HG03439 (cell line): ENCODE data around the gene NUMA1.
A peak's percentile ranks its signal among the peaks of the same experiment; 100 is the strongest.

Experiments
- ATAC-seq: cut with Tn5 transposase; IDR thresholded peaks from one replicate; pipeline ENCODE4 v1.9.1; 2021; ENCODE audit warnings: mild to moderate bottlenecking, moderate library complexity; ENCODE audit not compliant: unreplicated experiment

Gene NUMA1

DNA sequence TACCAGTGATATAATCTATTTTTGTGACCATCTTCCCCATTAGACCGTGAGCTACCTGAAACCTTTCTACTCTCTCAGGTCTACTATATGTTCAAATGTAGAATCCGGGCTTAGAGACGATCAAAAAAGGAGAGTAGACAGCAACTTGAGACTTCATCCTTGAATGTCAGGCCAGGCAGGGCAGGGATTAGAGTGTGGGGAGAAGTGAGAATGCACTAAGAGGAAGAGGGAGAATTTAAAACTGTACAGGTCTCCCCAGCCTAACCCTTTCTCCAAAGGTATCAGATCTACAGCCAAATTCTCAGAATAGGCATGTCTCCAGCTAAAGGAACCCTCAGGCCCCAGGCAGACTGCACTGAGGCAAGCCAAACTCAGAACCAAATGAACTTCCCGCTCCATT lies 21.8 kb upstream of the NUMA1 start:
- ATAC-seq, result no peak

DNA sequence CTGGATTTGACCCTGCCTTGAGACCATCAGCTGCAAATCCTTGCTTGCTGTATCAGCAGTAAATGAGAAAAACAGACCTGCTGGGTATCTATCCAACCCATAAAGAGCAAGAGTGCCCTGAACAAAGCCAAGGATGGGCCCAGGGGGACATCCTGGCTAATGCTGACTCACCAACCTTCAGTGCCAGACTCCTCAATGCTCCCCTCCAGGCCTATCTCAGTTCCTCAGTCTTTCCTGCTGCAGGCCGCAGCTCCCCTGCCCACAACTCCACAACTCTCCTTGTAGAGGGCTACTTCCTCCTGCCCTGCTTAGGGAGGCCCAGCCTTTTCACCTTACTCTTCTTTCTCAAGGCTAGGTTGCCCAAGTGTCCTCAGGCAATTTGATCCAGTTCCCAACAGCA lies 20.1 kb upstream of the NUMA1 start:
- no peak for ATAC-seq

DNA sequence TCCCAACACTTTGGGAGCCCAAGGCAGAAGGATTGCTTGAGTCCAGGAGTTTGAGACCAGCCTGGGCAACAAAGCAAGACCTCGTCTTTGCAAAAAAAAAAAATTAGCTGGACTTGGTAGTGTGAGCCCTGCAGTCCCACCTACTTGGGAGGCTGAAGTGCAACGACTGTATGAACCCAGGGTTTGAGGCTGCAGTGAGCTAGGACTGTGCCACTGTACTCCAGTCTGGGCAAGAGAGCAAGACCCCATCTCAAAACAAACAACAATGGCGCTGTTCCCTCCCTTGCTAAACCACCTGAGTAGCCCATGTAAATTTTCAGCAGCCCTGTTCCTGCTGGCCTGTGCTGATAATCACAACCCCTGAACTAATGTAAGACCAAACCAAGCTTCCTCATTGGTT lies 19.7 kb upstream of the NUMA1 start:
- no peak for ATAC-seq

DNA sequence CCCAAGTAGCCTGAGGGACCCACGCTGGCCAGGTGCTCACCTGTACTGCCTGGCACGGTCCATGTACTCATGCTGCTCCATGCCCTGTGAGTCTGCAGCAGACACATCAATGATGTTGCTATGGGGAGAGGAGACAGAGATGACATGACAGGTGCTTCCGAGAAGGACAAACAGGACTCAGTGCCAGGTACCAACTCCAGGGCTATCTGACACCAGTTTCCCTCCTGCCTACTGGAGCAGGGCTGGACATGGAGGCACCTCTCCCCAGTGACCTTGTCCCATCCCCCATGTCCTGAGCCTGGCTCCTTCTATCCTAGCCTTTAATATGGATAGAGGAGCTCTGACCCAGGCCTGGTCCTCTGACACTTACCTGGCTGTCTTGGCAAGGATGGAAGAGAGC lies 18.4 kb upstream of the NUMA1 start:
- no peak for ATAC-seq

DNA sequence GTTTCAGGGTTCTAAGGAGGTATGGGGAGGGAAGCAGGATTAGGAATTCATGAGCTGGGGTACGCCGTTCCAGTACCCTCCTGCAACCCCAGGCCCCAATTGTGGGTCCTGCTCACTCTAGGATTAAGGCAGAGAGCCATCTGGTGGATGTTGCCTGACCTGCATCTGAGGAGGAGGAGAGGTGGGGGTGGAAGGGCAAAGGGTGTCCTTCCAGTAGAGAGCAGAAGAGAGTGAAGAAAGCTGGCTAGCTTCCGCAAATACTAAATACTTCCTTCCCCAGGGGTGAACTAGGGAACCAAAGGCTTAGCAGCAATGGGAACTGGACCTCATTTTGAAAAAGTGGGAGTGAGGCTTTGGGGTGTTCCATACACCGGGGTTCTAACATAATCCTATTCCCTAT lies 10.9 kb upstream of the NUMA1 start:
- ATAC-seq, result no peak

- no peak for ATAC-seq
Observed at GRCh38 chr11:72088076-72088808, 7.9 kb upstream of the NUMA1 start.

DNA sequence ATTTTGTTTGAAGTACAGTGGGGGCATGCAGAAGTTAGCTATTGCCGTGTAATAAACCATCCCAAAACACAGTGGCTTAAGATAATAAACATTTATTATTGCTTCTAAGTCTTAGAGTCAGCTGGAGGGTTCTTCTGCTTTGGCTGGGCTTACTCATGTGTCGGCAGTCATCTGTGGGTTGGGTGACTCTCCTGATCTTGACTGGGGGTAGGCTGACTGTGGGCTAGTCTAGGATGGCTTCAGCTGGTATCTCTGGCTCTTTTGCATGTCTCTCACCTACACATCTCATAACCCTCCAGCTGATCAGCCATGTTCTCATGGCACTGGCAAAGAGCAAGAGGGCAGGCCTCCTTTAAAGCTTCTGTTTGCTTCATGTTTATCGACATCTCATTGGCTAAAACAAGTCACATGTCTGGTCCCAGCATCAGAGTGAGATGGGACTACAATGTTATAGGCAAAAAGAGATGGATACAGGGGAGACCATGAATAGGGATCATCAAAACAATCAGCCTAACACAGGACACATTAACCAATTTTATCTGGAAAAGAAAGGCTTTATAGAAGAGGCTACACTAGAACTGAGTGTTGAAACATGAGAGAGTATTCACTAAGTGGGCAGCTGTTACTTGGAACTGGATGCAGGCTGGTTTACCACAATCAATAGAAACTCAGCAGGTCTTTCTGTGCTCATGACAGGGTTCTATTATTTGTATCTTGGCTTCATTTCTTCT lies 5.4 kb upstream of the NUMA1 start:
- no peak for ATAC-seq

GRCh38 chr11:72084965-72085364 lies 4.6 kb upstream of the NUMA1 start:
- ATAC-seq, result no peak

DNA sequence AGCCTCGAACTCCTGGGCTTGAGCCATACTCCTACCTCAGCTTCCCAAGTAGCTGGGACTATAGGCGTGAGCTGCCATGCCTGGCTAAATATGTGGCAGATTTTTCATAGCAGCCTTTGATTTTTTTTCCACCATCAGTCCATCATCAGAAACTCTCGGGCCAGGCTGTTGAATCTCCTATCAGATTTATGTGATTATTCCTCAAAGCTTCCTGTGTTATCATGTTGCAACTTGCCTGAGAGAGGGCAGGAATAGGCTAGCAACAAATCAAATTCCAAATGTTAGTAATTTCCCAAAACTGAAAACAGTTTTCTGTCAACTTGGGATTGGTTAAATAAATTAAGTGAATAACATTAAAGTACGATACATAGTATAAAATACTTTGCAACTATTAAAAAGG lies 3.7 kb upstream of the NUMA1 start:
- no peak for ATAC-seq

- no peak for ATAC-seq
Observed at GRCh38 chr11:72083414-72083813, 3.1 kb upstream of the NUMA1 start.

DNA sequence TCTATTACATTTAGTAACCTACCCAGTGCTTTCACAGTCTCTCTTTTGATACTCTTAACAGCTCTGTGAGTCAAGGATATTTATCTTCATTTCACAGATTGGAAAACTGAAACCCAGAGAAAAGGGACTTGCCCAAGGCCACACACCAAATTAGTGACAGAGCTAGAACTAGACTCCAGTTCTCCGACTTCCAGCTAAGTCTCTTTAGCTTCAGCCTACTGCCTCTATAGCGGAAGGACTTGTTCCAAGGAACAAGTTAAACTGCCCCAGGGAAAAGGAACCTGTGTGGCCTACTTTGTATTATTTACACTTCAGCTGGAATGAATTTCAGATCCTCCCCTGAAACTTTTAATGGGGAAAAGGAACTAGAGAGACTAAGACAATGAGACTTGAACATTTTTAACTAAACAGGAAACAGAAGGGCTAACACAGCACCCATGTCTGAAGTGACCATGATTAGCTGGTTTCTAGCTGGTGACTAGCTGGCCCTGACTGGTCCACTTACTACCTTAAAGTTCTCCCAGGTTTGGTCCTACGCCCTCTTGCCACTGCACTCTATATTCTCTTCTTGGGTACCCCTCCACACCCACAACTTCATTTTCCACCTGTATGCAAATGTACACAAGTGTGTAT lies 1.6 kb upstream of the NUMA1 start:
- no peak for ATAC-seq

- ATAC-seq, result no peak
Observed at GRCh38 chr11:72081184-72081644, 872 bp upstream of the NUMA1 start.

DNA sequence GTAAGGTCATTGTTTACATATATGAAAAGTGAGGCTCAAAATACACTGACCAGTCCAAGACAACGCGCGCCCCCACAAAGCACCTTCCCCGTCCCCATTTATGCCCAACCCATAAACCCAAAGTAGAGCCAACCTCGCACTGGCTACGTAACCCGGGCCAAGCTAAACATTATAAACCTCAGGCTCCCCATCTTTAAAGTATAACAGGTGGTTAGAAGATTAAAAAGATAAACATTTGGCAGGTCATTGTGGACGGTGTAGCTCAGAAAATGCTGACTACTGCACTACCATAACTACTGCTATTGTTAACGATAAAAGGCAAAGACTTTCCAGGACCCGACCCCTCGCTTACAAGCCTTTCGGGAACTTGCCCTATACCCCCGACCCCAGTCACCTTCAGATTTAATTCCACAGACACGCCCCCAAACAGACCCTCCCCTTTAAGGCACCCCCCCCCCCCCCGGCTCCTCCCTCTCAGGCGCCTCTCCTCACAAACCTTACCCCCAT lies 470 bp downstream of the NUMA1 start:
- ATAC-seq, result no peak

DNA sequence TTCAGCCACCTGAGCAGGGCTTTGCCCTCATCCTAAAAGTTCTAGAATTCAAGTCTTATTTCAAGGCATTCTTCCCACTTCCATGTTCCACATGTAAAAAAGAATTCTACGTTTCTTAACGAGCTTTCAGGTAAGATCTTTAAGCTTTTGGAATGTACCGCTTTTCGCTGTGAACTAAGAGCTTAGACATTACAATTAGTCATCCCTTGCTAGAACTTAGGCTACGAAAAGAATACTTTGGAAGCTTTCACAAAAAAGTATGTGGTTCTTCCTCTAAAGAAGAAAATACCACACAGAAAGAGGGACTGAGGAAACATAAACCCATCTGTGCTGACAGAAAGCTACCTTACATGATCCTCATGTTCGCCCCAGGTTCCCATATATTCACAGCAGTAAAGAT lies 1.9 kb downstream of the NUMA1 start:
- no peak for ATAC-seq

DNA sequence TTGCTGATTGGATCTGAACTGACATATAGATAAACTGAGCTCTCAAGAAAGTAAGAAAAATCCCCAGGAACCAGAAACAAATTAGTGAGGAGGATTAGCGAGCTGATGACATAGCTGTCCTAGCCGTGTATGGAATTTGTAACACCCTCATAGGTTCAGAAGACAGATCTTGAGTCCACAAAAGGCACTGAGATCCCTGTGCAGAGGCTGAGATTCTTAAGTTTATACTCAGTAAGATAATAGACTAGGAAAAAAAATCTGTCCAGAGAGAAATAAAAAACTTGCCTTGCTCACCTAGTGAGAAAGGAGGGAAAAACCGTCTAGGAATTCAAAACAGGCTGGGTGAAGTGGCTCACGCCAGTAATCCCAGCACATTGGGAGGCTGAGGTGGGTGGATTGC lies 4.6 kb downstream of the NUMA1 start:
- ATAC-seq, result no peak

DNA sequence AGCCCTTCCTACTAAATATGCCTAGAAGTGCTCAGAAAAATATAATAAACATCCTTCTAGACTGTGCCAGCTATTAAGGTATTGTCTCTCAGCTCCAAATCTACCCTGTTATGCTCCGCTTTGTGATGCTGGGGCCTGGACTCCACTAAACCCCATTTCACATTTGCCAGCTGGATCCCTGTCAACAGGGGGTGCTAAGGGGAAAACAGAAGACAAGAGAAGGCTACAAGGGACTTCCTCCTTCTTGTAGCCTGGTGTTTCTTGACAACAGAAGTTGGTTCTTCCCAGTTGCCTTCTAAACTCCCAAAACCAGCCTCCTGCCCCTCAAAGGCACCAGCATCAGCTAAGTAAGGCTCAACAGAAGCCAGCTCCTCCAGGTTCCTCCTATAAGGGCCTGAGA lies 5.2 kb downstream of the NUMA1 start:
- no peak for ATAC-seq

- ATAC-seq, result no peak
Observed at GRCh38 chr11:72072348-72072747, 8.0 kb downstream of the NUMA1 start.

DNA sequence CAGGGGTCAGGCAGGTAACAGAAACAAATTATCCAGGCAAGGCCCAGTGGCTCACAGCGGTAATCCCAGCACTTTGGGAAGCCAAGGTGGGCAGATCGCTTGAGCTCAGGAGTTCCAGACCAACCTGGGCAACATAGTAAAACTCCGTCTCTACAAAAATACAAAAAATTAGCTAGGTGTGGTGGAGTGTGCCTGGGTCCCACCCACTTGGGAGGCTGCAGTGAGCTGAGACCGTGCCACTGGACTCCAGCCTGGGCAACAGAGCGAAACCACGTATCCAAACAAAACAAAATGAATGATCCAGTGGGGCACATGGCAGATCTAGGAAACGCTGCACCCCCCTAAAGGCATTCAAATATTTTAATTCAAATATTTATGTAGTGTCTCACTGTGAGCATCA lies 9.9 kb downstream of the NUMA1 start:
- ATAC-seq, result no peak

GRCh38 chr11:72069787-72070251 lies 10.5 kb downstream of the NUMA1 start:
- peak; percentile 69 for ATAC-seq

- ATAC-seq, result no peak
Observed at GRCh38 chr11:72069200-72069599, 11.1 kb downstream of the NUMA1 start.

GRCh38 chr11:72067676-72068075 lies 12.7 kb downstream of the NUMA1 start:
- no peak for ATAC-seq

DNA sequence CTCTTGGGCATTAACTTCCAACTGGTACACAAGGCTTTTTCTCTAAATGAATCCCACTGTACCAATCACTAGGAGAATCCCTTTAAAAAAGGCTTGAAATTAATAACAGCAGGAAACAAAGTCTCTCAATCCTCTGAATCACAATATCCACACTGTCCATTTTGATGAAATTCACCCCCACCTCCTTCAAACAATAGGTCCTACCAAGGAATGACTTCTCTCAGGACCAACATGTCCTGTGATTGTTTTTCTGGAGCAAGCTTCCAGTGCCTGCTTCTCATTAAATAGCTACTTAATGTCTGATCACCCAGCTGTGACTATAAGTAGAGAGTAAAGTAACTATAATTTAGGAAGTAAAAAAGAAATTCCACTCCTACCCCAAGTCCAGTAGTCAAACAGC lies 13.1 kb downstream of the NUMA1 start:
- ATAC-seq, result no peak
